CD4-positive, alpha-beta T cell treated with Interferon alpha-2 for 1 hour (primary cell): ENCODE measurements around the gene EBLN1.

Experiments used
- DNase-seq, 2 donors: peaks; one replicate each; pipeline ENCODE4 v3.0.0-alpha.2; 2020 to 2022

EBLN1 gene

DNA sequence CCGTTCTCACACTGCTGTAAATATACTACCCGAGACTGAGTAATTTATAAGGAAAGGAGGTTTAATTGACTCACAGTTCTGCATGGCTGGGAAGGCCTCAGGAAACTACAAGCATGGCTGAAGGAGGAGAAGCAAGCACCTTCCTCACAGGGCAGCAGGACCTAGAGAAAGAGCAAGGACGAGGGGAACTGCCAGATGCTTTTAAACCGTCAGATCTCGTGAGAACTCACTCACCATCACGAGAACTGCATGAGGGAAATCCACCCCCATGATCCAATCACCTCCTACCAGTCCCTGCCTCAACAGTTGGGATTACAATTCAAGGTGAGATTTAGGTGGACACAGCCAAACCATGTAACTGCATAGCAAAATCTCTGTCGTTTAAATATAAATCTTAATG lies at the start of gene EBLN1:
Gene EBLN1 (minus strand): TSS at position 174 of the 400 bp plus-strand sequence. CDS start 8,032 bp downstream, outside the sequence.
- no peak for DNase-seq

DNA sequence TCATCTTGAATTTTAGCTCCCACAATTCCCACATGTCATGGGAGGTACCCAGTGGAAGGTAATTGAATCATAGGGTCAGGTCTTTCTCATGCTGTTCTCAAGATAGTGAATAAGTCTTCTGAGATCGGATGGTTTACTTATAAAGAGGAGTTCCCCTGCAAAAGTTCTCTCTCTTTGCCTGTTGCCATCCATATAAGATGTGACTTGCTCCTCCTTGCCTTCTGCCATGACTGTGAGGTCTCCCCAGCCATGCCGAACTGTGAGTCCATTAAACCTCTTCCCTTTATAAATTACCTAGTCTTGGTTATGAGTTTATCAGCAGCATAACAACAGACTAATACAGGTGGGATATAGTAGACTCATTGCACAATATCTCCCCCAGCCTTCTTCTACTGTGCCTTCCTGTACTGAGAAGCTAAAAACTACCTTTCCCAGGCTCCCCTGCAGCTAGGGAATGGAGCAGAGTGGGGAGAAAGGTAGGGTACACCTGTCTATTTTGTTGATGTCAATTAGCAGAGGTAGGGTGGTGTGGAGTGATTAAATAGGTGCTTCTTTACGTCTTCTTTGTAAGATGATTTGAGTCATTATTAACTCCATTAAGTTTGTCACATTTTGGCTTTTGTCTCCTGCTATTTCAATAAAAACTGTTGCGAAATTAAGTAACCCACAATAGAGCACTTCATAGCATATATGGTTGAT lies 48.2 kb upstream of the EBLN1 start:
- no peak for DNase-seq

DNA sequence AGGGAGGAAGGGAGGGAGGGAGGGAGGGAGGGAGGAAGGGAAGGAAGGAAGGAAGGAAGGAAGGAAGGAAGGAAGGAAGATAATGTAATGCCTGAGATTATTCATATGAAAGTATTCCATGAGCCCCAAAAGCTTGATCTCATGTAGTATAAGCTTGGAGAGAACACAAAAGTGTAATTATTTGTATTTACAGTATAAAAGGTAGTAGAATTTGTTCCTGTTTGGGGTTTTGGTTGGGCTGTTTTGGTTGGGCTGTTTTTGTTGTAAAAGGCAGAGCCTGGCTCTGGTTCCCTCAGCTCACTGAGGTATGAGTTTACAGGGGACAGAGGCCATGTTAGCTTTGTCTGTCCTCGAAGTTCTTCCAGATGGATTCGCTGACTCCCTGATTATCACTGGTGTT lies 45.3 kb upstream of the EBLN1 start:
- DNase-seq, result no peak

DNA sequence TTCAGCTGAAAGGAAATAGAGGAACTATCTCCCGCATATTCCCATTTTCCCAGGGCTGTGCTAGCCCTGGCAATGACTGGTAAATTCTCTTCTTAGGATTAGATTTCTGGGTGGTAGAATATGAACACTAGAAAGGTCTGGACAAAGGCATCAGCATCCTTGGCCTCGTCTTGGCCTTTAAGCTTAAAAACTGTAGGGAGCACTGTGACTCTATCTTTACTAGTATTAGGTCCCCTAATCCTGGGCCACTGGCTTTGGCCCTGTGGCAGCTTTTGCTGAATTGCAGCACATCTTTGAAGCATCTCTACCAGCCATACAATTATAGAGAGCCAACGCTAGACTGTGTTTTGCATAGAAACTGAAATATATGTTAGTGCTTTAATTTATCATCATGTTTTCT lies 41.5 kb upstream of the EBLN1 start:
- DNase-seq, result peak in 1 of 2 donors; percentile 44

DNA sequence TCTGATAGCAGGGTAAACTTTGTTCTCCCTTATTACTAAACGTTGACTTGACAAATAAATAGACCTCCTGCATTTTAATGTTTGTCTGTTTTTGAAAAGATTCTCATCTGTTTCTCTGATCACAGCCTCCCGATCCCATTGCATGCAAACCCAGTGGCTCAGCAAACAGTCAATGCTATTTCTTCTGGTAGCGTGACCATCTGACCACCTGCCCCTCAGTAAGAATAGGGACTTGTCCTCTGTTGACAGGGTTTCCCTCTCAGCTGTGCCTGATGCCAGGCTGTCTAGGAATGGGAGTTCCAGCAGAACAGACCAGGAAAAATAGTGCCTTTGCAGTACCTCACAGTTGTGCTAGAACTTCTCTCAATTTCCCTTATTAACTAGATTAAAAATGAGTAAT lies 40.7 kb upstream of the EBLN1 start:
- DNase-seq, result no peak

DNA sequence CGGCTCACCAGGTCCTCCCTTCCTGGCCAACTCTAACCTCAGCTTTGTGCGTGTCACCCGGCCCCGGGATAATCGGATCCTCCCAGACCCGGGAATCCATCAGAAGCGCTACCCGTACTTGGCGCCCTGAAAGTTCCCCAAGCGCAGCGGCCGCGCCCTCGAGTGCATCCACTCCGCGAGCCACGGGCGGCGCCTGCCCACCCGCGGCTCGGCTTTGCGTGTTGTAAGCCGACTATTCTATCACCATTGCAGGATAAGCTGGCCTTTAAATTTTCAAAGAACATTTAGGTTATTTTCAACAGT lies 35.7 kb upstream of the EBLN1 start:
- DNase-seq, result peak; percentile 45 to 61

DNA sequence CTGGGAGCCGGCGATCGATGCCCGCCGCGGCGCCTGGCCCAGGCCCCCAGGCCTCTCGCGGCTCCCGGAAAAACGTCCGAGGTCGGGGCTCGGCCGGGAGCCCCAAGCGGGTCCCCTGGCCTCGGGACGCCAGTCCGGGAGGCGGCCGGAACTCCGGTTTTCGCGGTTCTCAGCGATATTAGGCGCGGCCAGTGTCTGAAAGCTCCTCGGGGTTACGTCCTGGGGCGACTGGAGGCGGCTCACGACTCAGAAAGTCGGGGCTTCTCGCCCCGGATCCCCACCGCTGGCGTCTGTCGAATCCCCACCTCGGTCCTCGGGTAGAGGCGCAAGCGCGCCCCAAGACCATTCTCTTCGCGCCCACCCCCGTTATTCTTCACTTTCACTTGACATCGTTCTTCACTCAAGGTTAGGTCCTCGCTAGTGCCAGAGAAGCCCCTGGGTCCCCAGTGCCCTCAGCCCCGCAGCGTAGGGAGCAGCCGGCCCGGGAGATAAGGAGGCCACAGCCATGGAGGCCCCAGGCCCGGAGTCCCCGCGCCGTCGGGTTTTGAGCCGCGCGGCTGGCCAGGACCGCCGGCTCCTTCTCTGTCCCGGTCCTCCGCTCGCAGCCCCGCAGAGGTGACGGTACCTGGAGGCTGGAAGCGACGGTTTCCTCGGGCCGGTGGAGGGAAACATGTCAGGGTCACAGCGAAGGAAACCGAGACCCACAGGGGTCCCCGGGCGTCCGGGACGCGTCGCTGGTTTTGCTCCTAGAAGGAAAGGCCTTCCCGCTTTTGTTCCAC lies 35.2 kb upstream of the EBLN1 start:
- peak; percentile 18 to 53 for DNase-seq

DNA sequence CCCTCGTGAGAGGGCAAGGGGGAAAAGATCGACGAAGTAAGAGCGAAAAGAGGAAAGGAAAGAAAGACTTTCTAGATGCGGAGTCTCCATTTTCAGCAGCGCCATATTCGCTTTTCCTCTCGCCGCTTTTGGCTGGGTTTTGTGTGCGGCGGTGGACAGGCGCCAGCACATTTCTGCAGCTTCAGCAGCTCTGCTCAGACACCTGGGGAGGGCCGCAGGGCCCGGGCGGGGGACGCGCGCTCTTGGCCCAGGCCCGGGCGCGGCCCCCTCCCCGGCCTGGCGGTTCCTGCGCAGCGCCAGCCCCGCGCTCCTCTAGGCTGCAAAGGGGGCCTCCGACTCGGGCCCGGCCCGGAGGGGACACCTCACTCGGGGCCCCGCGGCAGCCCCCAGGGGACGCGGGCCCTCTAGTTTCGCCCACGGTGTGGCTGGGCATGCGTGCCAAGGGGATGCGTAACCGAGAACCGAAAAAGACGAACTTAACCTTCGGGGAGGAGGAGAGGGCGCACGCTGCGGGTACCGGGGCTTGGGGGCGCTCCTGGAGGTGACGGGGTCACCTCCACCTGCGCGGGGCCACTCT lies 34.5 kb upstream of the EBLN1 start:
- peak; percentile 25 to 54 for DNase-seq

DNA sequence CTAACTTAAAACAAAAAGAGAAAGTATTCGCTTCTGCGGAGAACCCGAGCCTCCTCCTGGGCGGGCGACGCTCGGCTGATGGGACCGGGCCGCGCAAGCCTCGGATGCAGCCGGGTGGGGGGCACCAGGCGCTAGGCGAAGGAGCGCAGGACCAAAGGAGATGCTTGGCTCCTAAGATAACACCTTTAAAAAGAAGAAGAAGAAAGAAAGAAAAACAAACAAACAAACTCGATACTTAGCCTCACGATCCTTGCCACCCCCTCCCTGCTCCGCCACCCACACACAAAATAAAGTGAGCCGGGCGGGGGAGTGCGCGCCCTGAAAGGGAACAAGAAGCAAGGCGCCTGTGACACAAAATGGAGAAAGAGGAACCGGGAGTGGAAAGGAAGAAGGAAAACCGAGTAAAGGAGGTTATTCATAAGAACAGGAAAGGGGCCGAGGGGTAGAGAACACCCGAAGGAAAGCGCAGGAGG lies 34.0 kb upstream of the EBLN1 start:
- DNase-seq, result peak; percentile 64 to 74

DNA sequence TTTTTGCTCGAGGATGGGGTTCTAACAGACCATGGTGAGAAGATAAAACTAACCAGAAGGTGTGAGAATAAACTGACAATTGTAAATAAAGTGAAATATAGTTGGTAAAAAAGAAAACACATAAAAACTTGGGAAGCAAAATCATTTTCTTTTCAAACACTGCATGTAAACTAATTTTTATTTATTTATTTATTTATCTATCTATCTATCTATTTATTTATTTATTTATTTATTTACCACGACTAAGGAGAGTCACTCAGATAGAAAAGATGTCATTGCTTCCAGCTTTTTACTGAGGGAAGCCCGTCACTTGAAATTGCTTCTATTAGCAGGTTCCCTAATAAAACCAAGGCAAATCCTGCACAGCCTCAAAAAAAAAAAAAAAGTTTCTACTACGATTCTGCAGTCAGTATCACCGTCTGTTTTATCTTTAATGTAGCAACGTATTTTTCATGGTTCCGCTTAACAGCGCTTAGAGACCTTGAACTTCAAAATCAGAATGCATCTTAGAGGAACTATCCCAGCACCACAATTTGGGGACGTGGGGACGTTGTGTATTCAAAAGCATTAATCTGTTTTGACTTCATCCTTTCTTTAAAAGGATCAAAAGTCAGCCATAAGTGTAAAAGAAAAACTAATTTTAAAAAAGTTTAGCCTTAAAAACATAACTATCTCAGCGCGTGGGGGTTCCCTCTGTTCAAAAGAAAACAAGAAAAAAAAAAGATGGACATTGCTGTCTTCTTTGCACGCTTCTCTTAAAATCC lies 33.3 kb upstream of the EBLN1 start:
- DNase-seq, result peak in 1 of 2 donors; percentile 34

DNA sequence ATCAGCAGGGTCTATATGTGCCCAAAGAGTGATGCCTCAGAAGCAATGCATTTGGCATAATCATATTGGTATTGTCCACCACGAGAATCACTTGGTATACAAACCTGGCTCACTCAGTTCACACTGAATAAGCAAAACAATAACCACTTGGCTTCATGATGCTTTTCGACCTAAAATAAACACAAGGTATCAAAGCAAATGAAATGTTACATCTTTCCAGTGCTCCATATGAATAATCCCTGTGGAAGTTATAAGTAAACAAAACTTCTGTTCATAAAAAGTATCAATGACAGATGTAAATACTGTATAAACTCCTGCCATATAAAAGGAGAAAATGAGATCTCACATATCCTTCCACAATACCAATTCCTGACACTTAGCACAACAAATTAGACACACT lies 29.8 kb upstream of the EBLN1 start:
- DNase-seq, result no peak

DNA sequence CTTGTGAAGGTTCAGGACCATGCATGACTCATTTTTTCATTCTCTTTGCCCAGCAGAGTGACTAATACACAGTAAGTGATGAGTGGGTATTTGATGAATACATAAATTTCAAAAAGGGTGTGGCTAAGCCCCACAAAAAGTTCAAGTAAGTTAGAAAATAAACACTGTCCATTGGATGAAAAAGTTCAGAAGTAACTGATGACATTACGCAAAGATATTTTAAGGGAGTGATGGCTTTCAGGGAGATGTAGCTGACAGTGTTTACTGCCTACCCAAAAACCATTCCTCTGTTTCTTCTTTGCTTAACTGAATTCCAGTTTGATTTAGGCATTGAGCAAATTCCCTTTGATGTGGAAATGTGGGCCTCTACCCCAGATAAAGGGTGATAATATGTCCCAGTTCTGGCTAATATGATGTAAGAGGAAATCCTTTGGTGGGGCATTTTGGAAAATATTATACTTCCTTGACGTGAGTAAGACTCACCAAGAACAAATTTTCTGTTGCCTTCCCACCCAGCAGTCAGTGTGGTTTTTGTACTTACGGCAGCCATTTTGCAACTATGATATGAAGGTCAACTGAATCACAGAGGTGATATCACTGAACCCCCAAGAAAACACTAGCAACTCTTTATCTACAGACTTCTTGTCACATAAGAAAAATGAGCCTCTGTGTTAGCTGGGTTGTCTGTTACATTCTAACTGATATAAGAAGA lies 29.0 kb upstream of the EBLN1 start:
- DNase-seq, result peak in 1 of 2 donors; percentile 47

DNA sequence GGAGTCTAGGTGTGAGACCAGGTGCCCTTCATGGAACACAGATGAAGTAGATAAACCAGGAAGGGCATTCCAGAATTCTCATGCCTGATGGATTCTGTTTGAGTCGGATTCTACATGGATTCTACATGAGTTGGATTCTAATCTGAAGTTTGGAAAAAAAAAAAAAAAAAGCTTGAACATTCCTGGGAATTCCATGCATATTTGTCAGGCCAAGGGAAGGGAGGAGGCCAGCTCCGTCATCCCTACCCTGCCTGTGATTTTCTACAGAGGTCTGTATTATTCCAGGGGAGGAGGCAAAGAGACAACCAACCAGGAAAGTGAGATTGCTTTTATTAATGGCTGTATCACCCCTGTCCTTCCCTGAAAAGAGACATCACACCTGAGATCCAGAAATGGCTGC lies 27.8 kb upstream of the EBLN1 start:
- DNase-seq, result no peak

DNA sequence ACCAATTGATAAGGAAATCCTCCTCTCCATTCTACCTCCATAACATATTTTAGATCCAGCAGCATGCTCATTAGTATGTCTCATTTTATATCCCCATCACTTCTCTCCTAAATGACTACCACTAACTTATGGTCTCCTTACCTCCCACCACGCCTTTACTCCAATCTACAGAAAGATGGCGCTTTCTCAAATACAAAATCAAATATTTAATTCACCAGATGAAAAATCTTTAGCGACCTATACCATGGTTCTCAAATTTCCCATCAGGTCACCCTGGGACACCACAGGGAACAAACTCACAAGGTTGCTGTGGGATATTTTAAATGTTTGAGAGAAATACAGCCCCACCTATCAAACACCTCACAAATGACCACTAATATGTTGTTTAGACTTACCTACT lies 27.0 kb upstream of the EBLN1 start:
- DNase-seq, result no peak

DNA sequence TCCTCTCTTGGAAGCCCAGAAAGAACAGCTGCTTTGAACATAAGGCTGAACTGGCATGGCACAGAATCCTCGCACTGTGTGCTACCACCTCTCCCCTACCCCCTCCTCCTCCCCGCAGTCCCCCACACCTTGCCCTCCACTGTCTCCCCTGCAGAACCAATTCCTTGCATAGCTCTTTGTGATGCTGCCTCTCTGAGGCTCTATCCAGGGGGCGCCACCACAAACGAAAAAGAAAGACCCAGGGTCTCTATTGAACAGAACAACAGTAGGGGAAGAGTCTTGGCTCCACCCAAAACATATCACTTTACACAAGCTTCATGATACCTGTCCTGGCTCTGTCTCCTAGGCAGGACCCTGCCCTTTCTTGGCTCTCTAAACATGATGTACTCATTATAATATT lies 26.2 kb upstream of the EBLN1 start:
- peak in 1 of 2 donors; percentile 21 for DNase-seq

DNA sequence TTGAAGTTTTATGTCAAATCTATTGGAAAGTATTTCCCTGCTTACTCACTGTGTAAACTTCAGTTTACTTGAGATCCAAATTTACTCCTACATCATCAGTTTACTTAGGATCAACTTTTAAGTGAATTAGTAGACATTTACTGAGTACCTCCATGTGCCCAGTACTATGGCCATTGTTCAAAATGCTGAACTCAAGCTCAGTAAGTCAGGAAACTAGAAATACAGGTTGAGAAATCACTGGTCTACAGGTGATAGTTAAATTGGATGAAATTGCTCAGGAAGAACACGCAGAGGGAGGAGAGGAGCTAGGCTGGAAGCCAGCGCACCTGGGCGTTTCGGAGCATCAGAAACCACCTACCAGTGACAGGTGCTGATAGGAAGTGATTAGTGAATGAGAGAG lies 25.5 kb upstream of the EBLN1 start:
- DNase-seq, result no peak

DNA sequence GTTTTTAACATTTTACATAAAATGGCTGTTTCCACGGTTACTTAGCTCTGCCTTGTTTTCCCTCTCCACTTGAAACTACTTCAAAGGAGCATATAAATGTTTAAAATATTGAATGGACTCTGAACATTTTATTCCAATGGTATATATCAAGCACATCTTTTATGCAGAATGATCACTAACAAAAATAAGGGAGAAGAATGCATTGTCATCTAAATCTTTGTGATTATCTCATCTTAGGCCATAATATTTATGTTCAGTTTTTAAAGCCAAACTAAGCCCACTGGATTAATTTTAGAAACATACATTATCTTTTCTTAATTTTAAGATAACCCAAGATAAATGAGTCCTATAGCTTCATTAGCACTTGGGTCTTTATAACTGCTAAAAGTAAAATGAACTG lies 13.4 kb upstream of the EBLN1 start:
- DNase-seq, result no peak

DNA sequence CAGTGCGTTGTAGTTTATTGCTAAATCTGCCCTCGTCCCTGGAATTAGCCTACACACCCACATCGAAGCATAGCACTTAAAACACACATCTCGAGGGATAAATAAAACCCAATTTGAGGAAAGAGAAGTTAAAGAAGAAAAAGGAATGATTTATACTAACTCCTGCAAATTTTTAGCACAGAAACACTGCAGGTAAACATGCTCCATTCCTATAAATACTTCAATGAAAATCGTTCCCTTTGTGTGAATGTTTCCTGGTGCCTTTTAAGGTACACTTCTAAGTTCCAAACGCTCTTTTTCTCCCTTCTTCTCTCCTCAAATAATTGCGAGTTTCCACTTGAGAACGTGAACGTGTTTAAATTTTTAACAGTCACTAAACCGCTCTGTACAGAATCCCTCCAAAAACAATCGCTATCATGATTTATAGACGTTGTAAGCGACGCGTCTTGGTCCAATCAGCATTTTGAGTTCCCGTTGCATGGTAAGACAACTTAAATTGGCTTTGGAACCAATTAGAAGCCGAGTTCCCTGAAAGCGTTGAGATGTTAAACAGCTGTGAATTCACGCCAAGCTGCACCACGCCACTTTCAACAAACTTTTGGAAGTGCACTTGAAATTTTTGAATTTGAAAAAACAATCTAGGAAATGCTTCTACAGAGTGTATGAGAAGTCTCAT lies 12.5 kb upstream of the EBLN1 start:
- DNase-seq, result peak; percentile 24 to 71

DNA sequence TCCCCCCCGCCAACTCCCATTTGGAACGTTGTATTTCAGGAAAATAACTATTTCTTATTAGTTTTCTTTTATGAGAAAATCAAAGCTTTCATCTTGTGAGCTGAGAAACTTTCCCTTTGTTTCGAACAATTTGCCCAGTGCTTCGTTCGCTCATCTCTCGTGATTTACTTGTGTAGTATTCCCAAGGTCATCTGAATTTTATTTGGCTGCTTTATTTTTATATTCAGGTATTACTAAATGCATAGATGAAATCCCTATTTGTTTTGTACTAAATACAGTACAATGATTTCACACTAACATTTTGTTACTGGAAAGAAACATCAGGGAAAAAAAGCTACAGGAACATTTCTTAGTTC lies 12.0 kb upstream of the EBLN1 start:
- no peak for DNase-seq

DNA sequence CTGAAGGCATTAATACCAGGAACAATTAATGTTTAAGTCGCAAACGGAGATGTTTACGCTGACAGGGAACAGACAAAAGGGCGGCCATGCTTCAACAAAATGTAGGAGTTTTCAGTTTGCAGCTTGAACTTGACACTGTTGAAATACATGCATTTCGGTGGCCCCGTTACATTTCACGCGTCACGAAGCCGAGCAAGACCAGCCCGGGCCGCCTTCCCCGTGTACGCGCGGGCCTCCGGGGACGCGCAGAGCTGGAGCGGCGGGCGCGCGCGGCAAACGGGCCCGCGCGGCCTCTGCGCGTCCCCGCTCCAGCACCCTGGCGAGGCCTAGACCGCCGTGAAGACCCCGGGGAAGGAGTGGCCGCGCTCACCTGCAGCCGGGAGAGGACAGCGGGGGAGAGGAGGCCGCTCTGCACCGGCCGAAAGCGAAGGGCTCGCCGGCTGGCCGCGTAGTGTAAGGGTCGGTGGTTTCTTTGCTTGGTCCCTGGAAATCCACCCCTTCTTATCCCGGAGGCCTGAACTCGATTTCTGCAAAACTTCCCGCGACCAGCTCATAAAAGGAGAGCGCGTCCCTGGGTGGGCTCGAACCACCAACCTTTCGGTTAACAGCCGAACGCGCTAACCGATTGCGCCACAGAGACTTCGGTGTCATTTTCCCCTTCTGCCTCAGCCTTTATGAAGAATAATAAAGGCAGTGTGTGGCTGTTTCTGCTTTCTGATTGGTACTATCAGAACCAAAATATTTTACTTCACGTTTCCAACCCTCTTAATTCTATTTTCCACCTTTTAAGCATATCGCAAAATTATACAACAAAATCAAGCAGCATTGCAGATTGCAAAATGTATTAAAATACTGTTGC lies 11.4 kb upstream of the EBLN1 start:
- peak; percentile 88 to 94 for DNase-seq
